A673 (cell line): ENCODE measurements around the gene PTGIS.

Experiments used
- CTCF ChIP-seq: fragments of 300-800, 200-600 bp; sonication (generic); conservative IDR thresholded peaks from 2 replicates; pipeline ENCODE4 v1.5.1; 2017; ENCODE audit warnings: low read depth, mild to moderate bottlenecking, antibody characterized with exemption, low read length, moderate library complexity, mixed read lengths
- EZH2 ChIP-seq: fragments of 200-600 bp; sonication (generic); IDR thresholded peaks from 2 replicates; pipeline ENCODE4 v1.6.1; 2017; ENCODE audit warnings: borderline replicate concordance, low read depth, mild to moderate bottlenecking, mixed read lengths, antibody characterized with exemption, low read length; ENCODE audit not compliant: poor library complexity, severe bottlenecking

- TF ChIP-seq CTCF (no peak), EZH2 (no peak)
These were observed 33.4 kb upstream of the PTGIS start for GRCh38 chr20:49601153-49601924.
